GM12865 (cell line): ENCODE measurements around the gene TRUB2.
"Not testable (repeated sequence)": the region's sequence is repeated elsewhere in the genome, so short reads cannot be mapped to it uniquely, and the experiment has no call there.

Source experiments
- DNase-seq: peaks from one replicate; pipeline ENCODE4 v3.0.0; 2010; ENCODE audit warnings: low read depth
- H3K4me3 ChIP-seq: 2 replicates; pipeline ENCODE4 v1.5.1; 2011; ENCODE audit warnings: mild to moderate bottlenecking, low read depth, low read length, control low read depth
- TF ChIP-seq, protein P1 (sequence below): IDR thresholded peaks from 2 replicates; pipeline ENCODE4 v1.5.1; 2011; ENCODE audit warnings: low read length, control low read depth, low read depth, inconsistent platforms; ENCODE audit not compliant: insufficient read depth; ENCODE audit errors: missing control alignments

The TRUB2 gene

DNA sequence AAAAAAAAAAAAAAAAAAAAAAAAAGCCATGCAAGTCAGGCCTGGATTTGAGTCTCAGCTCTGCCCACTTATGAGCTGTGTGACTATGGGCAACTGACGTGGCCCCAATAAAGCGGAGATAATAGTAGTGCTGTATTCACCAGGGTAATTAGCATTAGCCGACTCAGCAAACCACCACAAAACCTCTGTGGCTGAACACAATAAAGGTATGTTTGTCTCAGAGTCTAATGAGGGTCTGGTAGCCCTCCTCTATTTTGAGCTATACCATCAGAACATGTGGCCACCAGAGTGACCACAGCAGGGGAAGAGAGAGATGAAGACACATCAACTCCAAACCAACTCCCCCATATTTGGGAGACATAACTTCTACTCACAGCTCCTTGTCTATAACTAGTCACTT is 30.2 kb downstream of the TRUB2 start:
- TF ChIP-seq, protein P1, sequence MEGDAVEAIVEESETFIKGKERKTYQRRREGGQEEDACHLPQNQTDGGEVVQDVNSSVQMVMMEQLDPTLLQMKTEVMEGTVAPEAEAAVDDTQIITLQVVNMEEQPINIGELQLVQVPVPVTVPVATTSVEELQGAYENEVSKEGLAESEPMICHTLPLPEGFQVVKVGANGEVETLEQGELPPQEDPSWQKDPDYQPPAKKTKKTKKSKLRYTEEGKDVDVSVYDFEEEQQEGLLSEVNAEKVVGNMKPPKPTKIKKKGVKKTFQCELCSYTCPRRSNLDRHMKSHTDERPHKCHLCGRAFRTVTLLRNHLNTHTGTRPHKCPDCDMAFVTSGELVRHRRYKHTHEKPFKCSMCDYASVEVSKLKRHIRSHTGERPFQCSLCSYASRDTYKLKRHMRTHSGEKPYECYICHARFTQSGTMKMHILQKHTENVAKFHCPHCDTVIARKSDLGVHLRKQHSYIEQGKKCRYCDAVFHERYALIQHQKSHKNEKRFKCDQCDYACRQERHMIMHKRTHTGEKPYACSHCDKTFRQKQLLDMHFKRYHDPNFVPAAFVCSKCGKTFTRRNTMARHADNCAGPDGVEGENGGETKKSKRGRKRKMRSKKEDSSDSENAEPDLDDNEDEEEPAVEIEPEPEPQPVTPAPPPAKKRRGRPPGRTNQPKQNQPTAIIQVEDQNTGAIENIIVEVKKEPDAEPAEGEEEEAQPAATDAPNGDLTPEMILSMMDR = no peak
- no peak for DNase-seq
- H3K4me3 ChIP-seq = no peak overlapping the region

DNA sequence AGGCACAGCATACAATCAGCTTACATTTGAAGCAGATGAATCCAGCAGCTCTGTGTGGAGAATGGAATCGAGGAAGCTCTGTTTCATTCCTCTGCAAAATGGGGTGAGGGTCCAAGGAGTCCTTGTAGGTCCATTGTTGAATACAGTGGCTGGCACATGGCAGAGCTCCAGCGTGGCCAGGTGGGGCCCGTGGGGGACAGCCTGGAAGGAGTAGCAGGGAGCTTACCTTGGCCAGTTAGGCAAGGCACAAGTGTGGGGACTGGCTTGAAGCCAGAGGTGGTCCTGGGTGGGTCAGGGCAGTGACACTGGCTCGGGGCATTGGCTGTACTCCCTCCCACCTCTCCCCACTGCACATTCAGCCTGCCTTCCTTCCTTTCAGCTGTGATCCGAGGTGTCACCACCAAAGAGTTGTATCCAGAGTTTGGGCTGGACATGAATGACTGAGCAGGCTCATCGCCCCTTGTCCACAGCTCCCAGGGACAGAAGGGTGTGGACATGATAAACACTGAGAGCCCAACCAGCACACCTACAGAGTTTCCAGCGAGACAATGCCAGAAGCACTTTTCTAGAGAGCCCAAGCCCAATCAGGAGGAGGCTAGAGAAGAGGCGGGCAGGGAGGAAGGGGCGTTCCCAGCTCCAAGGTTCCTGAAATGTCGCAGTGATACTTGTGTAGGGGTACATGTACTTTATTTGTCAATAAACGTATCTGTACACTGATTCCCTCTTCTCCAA is 33.8 kb downstream of the TRUB2 start:
- TF ChIP-seq, protein P1 = no peak
- no peak overlapping the region for H3K4me3 ChIP-seq
- no peak for DNase-seq

DNA sequence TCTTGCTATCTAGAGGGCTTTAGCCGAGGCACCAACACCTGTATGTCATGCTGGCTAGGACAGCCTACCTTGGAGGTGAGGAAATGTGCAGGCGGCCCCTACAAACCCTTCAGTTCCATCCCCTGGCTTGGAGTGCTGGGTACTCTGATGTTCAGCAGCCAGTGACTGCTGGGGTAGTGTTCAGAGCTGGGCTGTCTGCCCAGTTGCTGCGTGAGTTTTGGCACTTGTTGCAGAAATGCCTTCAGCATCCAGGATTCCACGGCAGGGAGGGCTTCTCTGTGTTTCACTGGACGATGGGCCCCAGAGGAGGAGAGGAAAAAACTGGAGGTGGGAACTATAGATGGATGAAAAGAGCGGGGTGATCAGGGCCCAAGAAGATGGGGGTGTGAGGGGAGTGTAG is 35.8 kb downstream of the TRUB2 start:
- no peak for DNase-seq
- no peak overlapping the region for H3K4me3 ChIP-seq
- TF ChIP-seq, protein P1 = no peak

DNA sequence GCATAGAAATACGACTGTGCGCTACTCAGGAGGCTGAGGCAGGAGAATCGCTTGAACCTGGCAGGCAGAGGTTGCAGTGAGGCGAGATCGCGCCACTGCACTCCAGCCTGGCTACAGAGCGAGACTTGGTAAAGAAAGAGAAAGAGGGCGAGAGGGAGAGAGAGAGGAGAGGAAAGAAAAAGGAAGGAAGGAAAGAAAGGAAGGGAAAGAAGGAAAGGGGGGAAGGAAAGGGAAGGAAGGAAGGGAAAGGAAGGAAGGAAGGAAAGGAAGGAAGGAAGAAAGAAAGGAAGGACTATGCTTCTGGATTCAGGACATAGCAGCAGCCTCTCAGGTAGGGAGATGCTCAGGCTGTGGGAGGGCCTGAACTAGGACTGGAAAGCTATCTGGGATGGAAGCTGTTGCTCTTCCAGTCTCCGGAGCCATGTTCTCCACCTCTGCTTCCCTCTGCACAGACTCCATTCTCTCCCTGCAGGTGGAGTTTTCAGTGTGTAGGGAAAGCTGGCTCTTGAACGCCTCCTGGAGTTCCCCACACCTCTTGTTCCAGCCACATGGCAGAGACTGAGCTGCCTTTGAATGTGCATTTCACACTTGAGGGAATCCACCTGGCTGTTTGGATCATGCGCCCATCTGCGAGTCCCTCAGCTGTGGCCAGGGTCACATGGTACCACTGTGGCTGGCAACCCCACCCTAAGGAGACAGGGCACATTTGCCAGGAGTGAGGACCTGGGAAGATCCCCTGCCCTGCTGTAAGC is 37.0 kb downstream of the TRUB2 start:
- no peak overlapping the region for H3K4me3 ChIP-seq
- no peak for DNase-seq
- TF ChIP-seq, protein P1 = no peak

DNA sequence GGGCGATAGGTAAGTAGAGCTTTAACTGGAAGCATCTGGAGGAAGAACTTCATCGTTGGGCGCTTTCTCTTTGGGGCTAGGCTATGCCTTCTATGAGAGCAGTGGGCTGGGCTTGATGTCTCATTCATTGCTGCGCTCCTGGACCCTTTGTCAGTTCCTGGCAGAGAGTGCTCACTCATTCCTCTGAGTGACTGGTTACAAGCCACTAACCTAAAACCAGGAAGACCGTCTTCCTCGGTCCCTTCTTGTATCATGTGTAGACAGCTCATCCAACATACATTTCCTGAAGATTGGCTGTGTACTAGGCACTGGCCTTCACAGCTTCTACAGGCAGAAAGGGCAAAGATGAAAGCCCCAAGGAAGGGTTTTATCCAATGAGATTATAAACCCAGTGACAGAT is 39.7 kb downstream of the TRUB2 start:
- TF ChIP-seq, protein P1 = no peak
- DNase-seq = no peak
- H3K4me3 ChIP-seq = no peak overlapping the region

DNA sequence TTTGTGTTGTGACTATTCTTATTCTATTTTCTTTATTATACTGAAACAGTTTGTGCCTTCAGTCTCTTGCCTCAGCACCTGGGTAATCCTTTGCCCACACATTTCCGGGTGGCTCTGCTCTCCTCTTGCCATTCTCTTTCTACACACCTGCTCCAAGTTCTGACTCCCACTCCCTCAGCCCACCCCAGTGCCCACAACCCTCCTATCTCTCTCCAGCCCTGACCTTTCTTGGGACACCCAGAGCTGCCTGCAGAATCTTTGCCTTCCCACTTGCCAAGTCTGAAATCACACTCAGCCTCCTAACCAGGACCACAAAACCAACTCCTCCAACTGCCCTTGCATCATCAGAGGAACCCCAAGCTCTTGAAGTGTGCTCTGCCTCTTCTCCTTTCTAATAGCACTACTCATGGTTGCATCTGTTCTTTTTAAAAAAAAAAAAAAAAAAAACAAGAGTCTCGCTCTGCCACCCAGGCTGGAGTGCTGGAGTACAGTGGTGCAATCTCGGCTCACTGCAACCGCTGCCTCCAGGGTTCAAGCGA is 42.1 kb downstream of the TRUB2 start:
- DNase-seq = no peak
- TF ChIP-seq, protein P1 = no peak
- H3K4me3 ChIP-seq = no peak overlapping the region

DNA sequence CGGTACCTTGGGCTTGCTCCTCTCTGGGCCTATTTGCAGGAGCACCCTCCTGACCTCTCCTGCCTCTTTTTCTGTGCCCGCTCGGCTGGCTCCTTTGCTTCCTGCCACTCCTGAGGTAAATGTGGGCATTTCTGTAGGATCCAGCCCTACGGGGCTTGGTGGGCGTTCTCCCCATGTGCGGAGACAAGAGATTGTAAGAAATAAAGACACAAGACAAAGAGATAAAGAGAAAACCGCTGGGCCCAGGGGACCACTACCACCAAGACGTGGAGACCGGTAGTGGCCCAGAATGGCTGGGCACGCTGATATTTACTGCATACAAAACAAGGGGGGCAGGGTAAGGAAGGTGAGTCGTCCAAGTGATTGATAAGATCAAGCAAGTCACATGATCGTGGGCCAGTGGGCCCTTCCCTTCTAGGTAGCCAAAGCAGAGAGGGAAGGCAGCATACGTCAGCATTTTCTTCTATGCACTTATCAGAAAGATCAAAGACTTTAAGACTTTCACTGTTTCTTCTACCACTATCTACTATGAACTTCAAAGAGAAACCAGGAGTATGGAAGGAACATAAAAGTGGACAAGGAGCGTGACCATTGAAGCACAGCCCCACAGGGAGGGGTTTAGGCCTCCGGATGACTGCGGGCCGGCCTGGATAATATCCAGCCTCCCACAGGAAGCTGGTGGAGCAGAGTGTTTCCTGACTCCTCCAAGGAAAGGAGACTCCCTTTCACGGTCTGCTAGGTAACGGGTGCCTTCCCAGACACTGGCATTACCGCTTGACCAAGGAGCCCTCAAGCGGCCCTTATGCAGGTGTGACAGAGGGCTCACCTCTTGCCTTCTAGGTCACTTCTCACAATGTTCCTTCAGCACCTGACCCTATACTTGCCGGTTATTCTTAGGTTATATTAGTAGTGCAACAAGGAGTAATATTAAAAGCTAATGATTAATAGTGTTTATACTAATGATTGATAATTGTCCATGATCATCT is 42.9 kb downstream of the TRUB2 start:
- H3K4me3 ChIP-seq, DNase-seq: not testable (repeated sequence)
